DMS 273 (cell line): ENCODE data around the gene PIGQ.

Source experiments
- DNase-seq: peaks from one replicate; lab custom pipeline; 2025; ENCODE audit not compliant: unreplicated experiment; lab: John Stamatoyannopoulos, UW

PIGQ gene

GRCh38 chr16:625977-626765 is 56.4 kb downstream of the PIGQ start:
- no peak for DNase-seq

GRCh38 chr16:626787-627453 is 57.2 kb downstream of the PIGQ start:
- peak; percentile 48 for DNase-seq

DNA sequence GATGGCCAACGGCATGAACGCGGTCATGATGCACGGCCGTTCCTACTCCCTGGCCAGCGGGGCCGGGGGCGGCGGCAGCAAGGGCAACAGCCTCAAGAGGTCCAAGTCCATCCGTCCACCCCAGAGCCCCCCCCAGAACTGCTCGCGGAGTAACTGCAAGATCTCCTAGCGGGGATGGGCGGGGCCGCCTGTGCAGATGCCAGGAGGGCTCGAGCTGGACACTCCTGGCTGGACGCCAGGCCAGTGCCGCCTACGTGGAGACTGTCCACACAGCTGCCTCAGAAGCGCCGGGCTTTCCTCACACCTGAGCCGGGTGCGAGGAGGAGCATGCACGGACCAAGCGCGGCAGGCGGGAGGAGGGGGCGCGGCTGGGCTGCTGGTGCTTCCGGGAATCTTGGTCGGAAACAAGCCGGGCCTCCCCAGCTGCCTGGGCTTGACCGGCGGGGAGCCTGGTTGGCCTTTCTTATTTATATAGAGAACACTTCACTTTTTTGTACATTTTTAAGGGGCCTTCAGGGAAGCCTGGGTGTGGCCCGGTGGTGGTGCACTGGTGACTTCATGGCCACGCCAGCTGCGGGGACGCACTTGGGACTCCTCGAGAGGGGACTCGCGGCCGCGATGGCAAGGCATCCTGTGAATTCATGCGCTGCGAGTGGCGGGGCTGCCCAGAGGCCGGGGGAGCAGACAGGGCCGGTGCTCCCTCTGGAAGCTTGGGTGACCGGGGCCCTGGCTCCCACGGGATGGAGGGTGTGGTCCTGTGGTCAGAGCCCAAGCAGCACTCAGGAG is 57.9 kb downstream of the PIGQ start:
- DNase-seq, result no peak

DNA sequence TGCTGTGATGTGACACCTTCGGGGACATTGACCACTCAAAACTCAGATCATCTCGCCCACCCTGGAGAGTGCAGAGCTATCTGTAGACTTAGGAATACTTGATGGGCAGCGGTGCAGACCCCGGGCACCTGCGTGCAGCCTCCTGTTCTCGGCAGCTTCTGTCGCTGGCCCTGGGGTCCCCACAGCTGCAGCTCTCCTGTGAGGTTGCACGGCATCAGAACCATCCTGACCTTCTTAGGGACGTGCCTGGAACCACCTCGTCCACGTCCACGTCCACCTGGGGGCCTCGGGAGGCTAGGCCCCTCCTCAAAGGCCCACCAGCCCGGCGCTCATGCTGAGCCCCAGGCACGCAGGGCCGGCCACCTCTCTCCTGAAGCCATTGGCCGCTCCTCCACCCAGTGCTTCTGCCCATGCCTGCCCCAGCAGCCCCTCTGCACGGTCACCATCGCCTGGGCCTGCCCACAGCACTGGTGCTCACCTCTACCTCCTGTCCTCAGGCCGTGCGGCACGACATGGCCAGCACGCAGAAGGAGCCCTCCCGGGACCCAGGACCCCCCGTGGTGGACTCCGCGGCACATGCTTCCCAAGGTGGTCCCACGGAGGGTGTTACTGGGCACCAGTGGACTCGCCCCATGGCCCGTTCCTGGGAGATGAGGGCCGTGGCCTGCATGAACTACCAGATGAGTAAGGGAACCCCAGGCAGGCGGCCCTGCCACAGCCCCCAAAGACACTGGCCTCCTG is 58.7 kb downstream of the PIGQ start:
- DNase-seq, result no peak

DNA sequence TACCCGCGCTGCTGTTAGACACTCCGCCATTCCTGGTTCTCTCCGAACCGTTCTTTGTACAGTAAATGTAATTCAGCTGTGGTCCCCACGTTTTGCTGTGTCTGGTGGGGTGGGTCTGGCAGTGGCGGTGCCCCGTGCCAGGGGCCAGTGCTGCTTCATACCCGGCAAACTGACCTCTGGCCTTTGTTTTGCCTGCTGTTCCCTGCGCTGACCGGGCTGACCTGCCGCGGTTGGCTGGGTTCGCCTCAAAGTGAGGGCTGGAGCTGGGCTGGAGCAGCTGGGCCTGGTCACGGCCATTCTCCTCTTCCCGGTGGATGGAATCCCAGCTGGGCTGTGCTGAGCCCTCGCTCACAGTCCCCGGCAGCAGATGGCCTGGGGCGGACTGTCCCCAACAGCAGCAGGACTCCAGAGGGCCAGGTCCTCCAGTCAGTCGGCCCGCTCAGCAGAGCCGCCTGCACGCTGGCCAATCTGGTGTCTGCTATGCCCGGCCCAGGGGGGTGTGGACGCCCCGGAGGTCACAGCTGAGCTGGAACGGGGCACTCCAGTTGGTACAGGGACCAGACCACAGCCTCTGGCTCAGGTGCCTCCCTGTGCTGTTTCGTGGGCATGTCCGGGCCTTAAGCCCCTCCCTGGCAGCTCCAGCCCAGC is 59.5 kb downstream of the PIGQ start:
- DNase-seq, result peak; percentile 82

DNA sequence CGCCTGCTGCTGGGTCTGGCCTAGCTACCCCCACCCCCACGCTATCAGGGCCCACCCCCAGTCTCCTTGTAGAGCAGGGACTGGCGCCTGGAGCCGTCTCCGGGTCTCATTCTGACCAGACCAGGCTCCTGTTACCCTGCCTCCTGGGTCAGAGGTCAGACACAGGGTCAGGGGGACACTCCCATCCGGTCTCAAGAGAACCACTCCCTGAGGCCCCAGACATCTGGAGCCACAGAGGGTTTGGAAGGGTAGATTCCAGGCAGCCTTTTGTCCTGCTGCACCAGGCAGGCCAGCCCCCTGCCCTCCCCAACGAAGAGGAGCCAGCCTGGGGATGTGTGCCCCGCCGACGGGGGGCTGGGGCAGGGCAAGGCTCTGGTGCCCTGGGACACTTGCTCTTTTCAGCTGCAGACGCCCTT is 60.1 kb downstream of the PIGQ start:
- DNase-seq, result peak; percentile 78

GRCh38 chr16:630249-630814 is 60.6 kb downstream of the PIGQ start:
- no peak for DNase-seq

- no peak for DNase-seq
Observed at GRCh38 chr16:630815-631405, 61.1 kb downstream of the PIGQ start, which contains the start of gene WFIKKN1. Gene WFIKKN1, plus strand, starts transcription at chr16:630985. Its CDS starts 269 bp downstream, at chr16:631254.

DNA sequence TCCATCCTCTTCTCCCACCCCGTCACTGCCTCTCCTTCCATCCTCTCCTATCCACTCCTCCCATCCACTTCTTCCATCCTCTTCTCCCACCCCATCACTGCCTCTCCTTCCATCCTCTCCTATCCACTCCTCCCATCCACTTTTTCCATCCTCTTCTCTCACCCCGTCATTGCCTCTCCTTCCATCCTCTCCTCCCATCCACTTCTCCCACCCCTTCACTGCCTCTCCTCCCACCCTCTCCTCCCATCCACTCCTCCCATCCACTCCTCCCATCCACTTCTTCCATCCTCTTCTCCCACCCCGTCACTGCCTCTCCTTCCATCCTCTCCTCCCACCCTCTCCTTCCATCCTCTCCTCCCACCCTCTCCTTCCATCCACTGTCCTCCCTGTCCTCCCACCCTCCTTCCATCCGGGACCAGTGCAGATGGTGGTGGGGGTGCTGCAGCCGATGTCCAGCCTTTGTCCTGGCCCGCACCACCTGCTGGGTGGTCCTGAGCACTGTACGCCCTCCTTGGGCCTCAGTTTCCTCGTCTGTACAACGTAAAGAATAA is 62.1 kb downstream of the PIGQ start:
- no peak for DNase-seq

GRCh38 chr16:632486-633335 is 62.9 kb downstream of the PIGQ start:
- no peak for DNase-seq

- no peak for DNase-seq
Observed at GRCh38 chr16:633336-634050, 63.7 kb downstream of the PIGQ start.
